Activated T-helper 17 cell treated with anti-CD3 and anti-CD28 coated beads, Interleukin-2, amount 50 U/mL, for 72 hours (primary cell): ENCODE results near the gene PHLDA2. TPM values are rescaled to one million over a fixed set of nuclear protein-coding genes. Genes with fewer than 3 reads are reported as not detected.

Experiments used
- ATAC-seq: fragments of 150-1000 bp; cut with Tn5 transposase; replicated peaks from 2 replicates; pipeline ENCODE4 v1.10.0; 2021; ENCODE audit warnings: mild to moderate bottlenecking, moderate library complexity
- H3K27ac Mint-ChIP-seq: one replicate; pipeline ENCODE4 v1.8.0; 2022; ENCODE audit warnings: mixed read lengths
- H3K27me3 Mint-ChIP-seq: one replicate; pipeline ENCODE4 v1.8.0; 2022; ENCODE audit warnings: mixed read lengths
- H3K36me3 Mint-ChIP-seq: one replicate; pipeline ENCODE4 v1.8.0; 2022; ENCODE audit warnings: low read depth, mild to moderate bottlenecking, mixed read lengths
- H3K4me1 Mint-ChIP-seq: one replicate; pipeline ENCODE4 v1.8.0; 2022; ENCODE audit warnings: mixed read lengths
- H3K4me3 Mint-ChIP-seq: one replicate; pipeline ENCODE4 v1.8.0; 2022; ENCODE audit warnings: mild to moderate bottlenecking, mixed read lengths
- H3K9me3 Mint-ChIP-seq: one replicate; pipeline ENCODE4 v1.8.0; 2022; ENCODE audit warnings: mixed read lengths
- total RNA-seq, 2 donors: library from RNA; stranded (reverse); gene quantifications; one replicate each; pipeline ENCODE4 v1.2.3, GENCODE V29; 2022

Gene PHLDA2
- total RNA-seq, 2 donors from 2014 or later, result 5.6 to 9.1 TPM

DNA sequence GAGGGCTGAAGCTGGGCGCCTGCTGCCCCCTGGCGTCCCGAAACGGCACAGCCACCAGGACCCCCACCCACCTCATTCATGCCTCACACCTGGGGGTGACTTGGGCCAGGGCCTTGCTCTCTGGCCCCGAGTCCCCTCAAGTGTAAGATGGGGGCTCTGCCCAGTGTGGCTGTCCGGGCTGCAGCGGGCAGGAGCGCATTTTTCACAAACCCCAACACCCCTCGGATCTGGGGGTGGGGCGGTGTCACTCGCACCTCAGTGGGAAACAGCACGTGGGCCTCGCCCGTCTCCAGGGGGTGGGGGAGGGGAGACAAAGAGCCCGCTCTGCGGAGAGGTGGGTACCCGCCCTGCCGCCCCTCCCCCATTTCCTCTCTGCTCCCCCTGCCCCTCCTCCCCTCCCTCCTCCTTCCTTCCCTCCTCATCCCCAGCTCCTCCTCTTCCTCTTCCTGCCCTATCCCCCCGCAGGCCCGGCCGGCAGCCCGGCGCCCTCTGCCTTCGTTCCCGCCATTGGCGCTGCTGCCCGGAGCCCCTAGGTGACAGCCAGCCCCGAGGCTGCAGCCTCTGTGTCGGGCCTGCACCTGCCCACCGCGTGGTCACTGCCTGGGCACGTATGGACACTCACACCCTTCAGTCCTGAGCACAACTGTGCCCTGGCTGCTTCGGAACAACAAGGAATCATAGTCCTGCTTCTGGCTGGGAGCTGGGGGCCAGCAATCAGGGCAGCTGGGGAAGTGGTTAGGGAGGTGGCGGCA is 36.8 kb downstream of the PHLDA2 start:
- Mint-ChIP-seq H3K27me3 (no peaks in the 10 kb centered on the region), H3K27ac (peak overlapping the region; percentile 83), H3K4me1 (no peaks in the 10 kb centered on the region), H3K36me3 (no peaks in the 10 kb centered on the region), H3K4me3 (peak overlapping the region; percentile 82), H3K9me3 (no peaks in the 10 kb centered on the region)
- peak; percentile 66 for ATAC-seq

GRCh38 chr11:2891326-2892214 is 37.6 kb downstream of the PHLDA2 start:
- no peaks in the 10 kb centered on the region for H3K9me3 Mint-ChIP-seq
- no peak for ATAC-seq
- no peaks in the 10 kb centered on the region for H3K36me3 Mint-ChIP-seq
- peak overlapping the region; percentile 82 for H3K4me3 Mint-ChIP-seq
- H3K27ac Mint-ChIP-seq, result peak overlapping the region; percentile 83
- H3K27me3 Mint-ChIP-seq, result no peaks in the 10 kb centered on the region
- no peaks in the 10 kb centered on the region for H3K4me1 Mint-ChIP-seq

GRCh38 chr11:2890466-2891294 is 38.5 kb downstream of the PHLDA2 start:
- Mint-ChIP-seq H3K27ac (no peak overlapping the region), H3K9me3 (no peaks in the 10 kb centered on the region), H3K4me3 (no peak overlapping the region), H3K27me3 (no peaks in the 10 kb centered on the region), H3K36me3 (no peaks in the 10 kb centered on the region), H3K4me1 (no peaks in the 10 kb centered on the region)
- ATAC-seq, result no peak

DNA sequence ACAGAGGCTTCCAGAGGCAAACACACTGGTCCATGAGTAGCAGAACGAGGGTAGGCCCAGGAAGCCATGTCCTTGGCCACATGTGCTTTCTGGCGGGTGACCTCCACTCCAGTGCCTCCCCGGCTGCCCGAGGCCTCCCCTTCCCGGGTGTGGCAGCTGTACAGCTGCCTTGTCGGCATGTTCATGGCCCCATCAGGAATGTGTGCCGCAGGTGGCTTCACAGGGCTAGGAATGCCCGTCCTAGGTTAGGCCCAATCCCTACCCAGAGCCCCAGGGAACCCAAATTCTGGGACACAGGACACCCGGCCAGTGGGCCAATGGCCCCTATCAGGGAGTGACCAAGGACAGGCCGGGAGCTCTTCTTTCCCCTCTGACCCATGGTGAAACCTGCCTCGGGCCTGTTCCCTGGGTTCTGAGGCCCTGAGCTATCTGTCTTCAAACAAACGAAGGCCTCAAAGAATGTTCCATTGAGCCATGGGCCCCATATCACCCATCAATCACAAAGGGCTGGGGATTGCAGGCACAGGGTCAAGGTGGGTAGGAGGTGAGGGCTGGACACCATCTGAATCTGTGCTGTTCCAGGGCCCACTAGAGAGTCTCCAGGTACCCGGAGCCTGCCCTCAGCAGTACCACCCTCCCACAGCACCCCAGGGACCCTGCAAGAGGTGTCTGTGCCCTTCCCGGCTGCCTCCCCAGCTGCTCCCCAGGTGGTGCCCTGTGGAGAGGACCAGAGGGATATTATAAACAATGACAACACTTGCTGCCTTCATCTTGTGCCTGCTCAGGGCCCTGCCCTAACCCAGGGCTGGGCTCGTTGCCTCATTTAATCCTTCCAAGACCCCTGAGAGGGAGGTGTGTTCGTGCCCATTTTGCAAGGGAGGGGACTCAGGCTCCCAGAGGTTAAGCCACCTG is 39.6 kb downstream of the PHLDA2 start:
- Mint-ChIP-seq H3K27me3 (no peaks in the 10 kb centered on the region), H3K36me3 (no peaks in the 10 kb centered on the region), H3K27ac (no peak overlapping the region), H3K9me3 (no peaks in the 10 kb centered on the region), H3K4me3 (no peak overlapping the region), H3K4me1 (no peaks in the 10 kb centered on the region)
- no peak for ATAC-seq

DNA sequence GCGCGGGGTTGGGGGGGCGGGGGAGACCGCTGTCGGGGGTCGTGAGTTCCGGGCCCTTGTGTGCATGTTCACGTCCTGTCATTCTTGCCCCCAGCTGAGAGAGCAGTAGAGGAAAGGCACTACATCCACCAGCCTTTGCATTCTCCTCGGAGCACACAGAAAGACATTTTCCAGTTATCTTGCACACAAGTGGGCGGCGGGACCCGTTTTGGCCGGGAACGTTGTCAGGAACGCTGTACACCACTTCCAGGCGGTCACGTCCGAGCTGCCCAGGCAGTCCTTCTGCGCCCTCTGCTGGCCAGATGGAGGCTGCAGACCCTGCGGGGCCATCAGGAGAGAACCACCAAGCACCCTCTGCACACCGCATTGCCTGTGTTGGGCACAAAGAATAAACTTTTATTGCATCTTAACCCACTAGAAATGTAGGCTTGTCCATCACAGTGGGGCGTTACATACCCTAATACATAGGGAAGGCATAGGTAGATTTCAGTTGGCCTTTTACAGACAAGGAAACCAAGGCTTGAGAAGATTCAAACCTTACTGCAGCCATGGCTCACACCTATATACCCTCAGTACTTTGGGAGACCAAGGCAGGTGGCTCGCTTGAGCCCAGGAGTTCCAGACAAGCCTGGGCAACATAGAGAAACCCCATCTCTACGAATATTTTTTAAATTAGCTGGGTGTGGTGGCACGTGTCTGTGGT is 40.8 kb downstream of the PHLDA2 start:
- Mint-ChIP-seq H3K4me1 (no peaks in the 10 kb centered on the region), H3K27ac (no peak overlapping the region), H3K27me3 (no peaks in the 10 kb centered on the region), H3K36me3 (peaks cover under 1% of the 10 kb centered on the region), H3K4me3 (no peak overlapping the region), H3K9me3 (no peaks in the 10 kb centered on the region)
- ATAC-seq, result peak; percentile 48

DNA sequence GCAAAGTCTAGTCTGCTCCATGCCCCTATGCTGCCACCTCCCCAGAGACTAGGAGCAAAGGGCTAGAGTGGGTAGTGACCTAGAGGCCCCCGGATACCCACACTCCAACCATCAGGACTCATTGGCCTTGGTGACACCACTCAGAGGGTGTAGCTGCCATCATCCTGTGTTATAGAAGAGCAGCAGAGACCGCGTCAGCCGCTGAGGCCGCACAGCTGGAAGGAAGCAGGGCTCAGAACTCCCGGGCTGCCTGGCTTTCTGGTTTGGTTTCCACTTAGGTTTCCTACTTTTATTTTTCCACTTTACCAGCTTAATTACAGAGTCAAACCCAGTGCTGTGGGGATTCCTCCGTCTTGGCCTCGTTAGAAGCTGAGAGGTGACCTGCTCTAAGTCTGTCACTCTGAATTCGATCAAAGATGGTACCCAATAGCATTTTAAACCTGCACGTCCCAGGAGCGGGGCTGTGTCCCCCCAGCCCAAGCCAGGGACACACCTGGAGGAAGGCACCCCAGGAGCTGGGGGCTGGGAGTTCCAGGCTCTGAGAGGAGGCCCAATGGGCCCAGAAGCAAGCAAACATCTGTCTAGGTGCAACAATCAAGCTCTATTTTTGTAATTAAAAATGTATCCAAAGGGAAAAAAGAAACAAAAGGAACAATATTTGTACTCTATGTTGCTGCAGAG is 41.6 kb downstream of the PHLDA2 start:
- H3K4me1 Mint-ChIP-seq, result no peaks in the 10 kb centered on the region
- peaks cover 7% of the 10 kb centered on the region for H3K36me3 Mint-ChIP-seq
- H3K4me3 Mint-ChIP-seq, result peak overlapping the region; percentile 48
- H3K27ac Mint-ChIP-seq, result no peak overlapping the region
- H3K9me3 Mint-ChIP-seq, result no peaks in the 10 kb centered on the region
- ATAC-seq, result no peak
- H3K27me3 Mint-ChIP-seq, result peaks cover 6% of the 10 kb centered on the region

- H3K9me3 Mint-ChIP-seq, result no peaks in the 10 kb centered on the region
- no peak overlapping the region for H3K27ac Mint-ChIP-seq
- peaks cover 6% of the 10 kb centered on the region for H3K27me3 Mint-ChIP-seq
- no peak for ATAC-seq
- peak overlapping the region; percentile 48 for H3K4me3 Mint-ChIP-seq
- H3K36me3 Mint-ChIP-seq, result peaks cover 7% of the 10 kb centered on the region
- H3K4me1 Mint-ChIP-seq, result no peaks in the 10 kb centered on the region
Measured at GRCh38 chr11:2886936-2887335, 42.3 kb downstream of the PHLDA2 start.

DNA sequence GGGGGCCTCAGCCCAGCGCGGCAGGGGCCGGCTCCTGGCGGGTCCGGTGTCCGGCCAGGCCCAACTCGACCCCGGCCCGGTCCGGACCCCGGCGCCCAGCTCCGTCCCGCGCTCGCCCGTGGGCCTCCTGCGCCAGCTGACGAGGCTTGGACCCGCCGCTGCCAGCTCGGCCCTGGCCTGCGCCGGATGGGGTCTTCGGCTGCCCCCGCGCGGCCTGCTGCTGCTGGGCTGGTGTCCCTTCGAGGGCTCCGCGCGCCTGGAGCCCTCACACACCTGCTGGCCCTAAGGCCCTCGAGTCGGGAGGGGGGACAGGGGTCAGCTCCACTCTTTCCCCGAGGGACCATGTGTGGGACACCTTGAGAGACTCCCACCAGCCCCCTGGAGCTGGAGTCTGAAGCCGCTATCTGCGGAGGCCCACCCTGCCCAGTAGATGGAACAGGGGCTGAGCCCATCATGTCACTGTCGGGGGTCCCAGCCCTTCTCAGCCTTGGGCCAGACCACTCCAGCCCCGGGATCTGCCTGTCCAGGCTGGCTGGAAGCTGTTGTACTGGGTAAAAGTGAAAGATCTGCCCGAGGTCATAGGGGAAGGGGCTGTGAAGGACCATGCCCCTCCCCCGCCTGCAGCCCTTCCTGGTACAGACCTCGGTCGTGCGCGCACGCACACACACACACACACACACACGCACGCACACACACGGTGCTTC is 42.9 kb downstream of the PHLDA2 start:
- H3K9me3 Mint-ChIP-seq, result no peaks in the 10 kb centered on the region
- no peak for ATAC-seq
- H3K4me1 Mint-ChIP-seq, result no peaks in the 10 kb centered on the region
- peak overlapping the region; percentile 48 for H3K4me3 Mint-ChIP-seq
- no peak overlapping the region for H3K27ac Mint-ChIP-seq
- peaks cover 6% of the 10 kb centered on the region for H3K27me3 Mint-ChIP-seq
- H3K36me3 Mint-ChIP-seq, result peaks cover 7% of the 10 kb centered on the region

- H3K4me3 Mint-ChIP-seq, result peak within 1 kb of the TSS; percentile 81
Measured at GRCh38 chr11:2885678-2886081, 43.5 kb downstream of the PHLDA2 start, which contains the start of gene CDKN1C. TSS of gene CDKN1C (minus strand) at chr11:2885775. CDS start at chr11:2885456, 319 bp downstream.

DNA sequence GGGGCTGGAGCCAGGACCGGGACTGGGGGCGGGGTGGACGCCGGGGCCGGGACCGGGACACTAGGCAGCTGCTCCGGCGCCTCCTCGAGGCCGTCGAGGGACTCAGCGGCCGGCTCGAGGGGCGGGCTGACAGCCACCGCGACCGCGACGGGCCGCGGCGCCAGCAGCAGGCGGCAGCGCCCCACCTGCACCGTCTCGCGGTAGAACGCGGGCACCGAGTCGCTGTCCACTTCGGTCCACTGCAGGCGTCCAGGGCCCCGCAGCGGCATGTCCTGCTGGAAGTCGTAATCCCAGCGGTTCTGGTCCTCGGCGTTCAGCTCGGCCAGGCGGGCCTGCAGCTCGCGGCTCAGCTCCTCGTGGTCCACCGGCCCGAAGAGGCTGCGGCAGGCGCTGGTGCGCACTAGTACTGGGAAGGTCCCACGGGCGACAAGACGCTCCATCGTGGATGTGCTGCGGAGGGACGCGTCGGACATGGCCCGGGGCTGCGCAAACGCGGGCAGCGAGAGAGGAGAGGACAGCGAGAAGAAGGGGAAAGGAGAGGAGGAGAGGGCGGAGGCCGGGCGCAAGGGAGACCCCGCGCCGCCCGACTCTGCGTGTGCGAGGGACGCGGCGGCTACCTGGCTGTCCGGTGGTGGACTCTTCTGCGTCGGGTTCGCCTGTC is 44.1 kb downstream of the PHLDA2 start:
- H3K27ac Mint-ChIP-seq, result no peak overlapping the region
- H3K27me3 Mint-ChIP-seq, result peaks cover 6% of the 10 kb centered on the region
- H3K4me3 Mint-ChIP-seq, result peak overlapping the region; percentile 81
- H3K9me3 Mint-ChIP-seq, result no peaks in the 10 kb centered on the region
- H3K4me1 Mint-ChIP-seq, result no peaks in the 10 kb centered on the region
- ATAC-seq, result peak; percentile 27
- peaks cover 7% of the 10 kb centered on the region for H3K36me3 Mint-ChIP-seq

More at GRCh38 chr11:2885678-2886081, 43.5 kb downstream of the PHLDA2 start, which contains the start of gene CDKN1C:
- Mint-ChIP-seq H3K36me3 (peaks cover 7% of the 10 kb centered on the region), H3K27ac (no peak within 1 kb of the TSS), H3K9me3 (no peaks in the 10 kb centered on the region), H3K27me3 (peaks cover 6% of the 10 kb centered on the region), H3K4me1 (no peaks in the 10 kb centered on the region)
- peak; percentile 86 for ATAC-seq

- Mint-ChIP-seq H3K36me3 (peaks cover 7% of the 10 kb centered on the region), H3K9me3 (no peaks in the 10 kb centered on the region), H3K4me1 (no peaks in the 10 kb centered on the region), H3K4me3 (peak overlapping the region; percentile 57), H3K27ac (no peak overlapping the region), H3K27me3 (peaks cover 6% of the 10 kb centered on the region)
- ATAC-seq, result no peak
Measured at GRCh38 chr11:2883979-2884815, 45.0 kb downstream of the PHLDA2 start.
